ENCODE data around the gene MAP9.

Gene MAP9

GRCh38 chr4:155353923-155354540 is 22.7 kb downstream of the MAP9 start:
- TF ChIP-seq CTCF (IDR thresholded peaks at IDR 0.05; ENCODE audit: insufficient read depth, missing control alignments) = peak; percentile 93
- FAIRE-seq (no peak), DNase-seq (ENCODE audit: insufficient read length, low spot score) (no peak)

GRCh38 chr4:155342142-155342541 is 34.6 kb downstream of the MAP9 start:
- FAIRE-seq = no peak
- TF ChIP-seq CTCF (IDR thresholded peaks at IDR 0.05; ENCODE audit: insufficient read depth, missing control alignments) = no peak
- no peak for DNase-seq (ENCODE audit: insufficient read length, low spot score)

GRCh38 chr4:155339999-155340398 is 36.8 kb downstream of the MAP9 start:
- TF ChIP-seq CTCF (IDR thresholded peaks at IDR 0.05; ENCODE audit: insufficient read depth, missing control alignments) = no peak
- DNase-seq (ENCODE audit: insufficient read length, low spot score) = no peak
- FAIRE-seq = no peak

GRCh38 chr4:155339588-155339987 is 37.2 kb downstream of the MAP9 start:
- TF ChIP-seq CTCF (IDR thresholded peaks at IDR 0.05; ENCODE audit: insufficient read depth, missing control alignments) = no peak
- FAIRE-seq = no peak
- no peak for DNase-seq (ENCODE audit: insufficient read length, low spot score)

- no peak for FAIRE-seq
- TF ChIP-seq CTCF (IDR thresholded peaks at IDR 0.05; ENCODE audit: insufficient read depth, missing control alignments) = no peak
- DNase-seq (ENCODE audit: insufficient read length, low spot score) = no peak
Observed at GRCh38 chr4:155338196-155338595, 38.6 kb downstream of the MAP9 start.

GRCh38 chr4:155336242-155336641 is 40.5 kb downstream of the MAP9 start:
- DNase-seq (ENCODE audit: insufficient read length, low spot score) (no peak), FAIRE-seq (no peak)
- TF ChIP-seq CTCF (IDR thresholded peaks at IDR 0.05; ENCODE audit: insufficient read depth, missing control alignments) = no peak

- no peak for FAIRE-seq
Observed at GRCh38 chr4:155331478-155331877, 45.3 kb downstream of the MAP9 start.

More at GRCh38 chr4:155331478-155331877, 45.3 kb downstream of the MAP9 start:
- no peak for DNase-seq (ENCODE audit: insufficient read length, low spot score)
- no peak for TF ChIP-seq CTCF (IDR thresholded peaks at IDR 0.05; ENCODE audit: insufficient read depth, missing control alignments)

Measured in D721Med (cell line).